Femur (tissue), 1 donor: ENCODE measurements around the gene SDR39U1.
A peak's percentile ranks its signal among the peaks of the same experiment; 100 is the strongest.

ENCODE experiments used
- DNase-seq: peaks from one replicate; pipeline ENCODE4 v3.0.0-alpha.2; 2017

The SDR39U1 gene

DNA sequence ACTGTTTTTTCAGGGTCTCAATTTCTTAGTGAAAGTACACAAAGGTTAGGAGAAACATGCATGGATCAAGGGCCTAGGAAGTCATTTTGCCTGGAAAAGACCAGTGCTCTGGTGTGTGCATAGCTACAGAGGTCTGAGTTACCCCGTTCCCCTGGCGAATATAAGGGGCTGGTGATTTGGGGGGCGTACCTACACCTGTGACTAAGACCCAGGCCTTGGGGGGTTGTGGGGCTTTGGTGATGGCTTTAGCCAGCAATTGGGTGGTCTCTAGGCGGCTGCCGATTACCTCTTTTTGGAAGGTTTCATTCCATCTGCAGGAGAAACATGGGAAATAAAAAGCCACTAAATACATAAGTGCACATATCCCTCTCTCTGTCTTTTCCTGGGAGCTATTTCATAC, 1.1 kb downstream of the SDR39U1 start:
- no peak for DNase-seq

- DNase-seq = no peak
These were observed 1.8 kb downstream of the SDR39U1 start for GRCh38 chr14:24440606-24441399.

GRCh38 chr14:24439830-24440605, 2.6 kb downstream of the SDR39U1 start:
- DNase-seq = peak; percentile 39

- no peak for DNase-seq
These were observed 3.3 kb downstream of the SDR39U1 start for GRCh38 chr14:24439257-24439656.

- DNase-seq = no peak
These were observed 4.1 kb downstream of the SDR39U1 start for GRCh38 chr14:24438223-24439097.

DNA sequence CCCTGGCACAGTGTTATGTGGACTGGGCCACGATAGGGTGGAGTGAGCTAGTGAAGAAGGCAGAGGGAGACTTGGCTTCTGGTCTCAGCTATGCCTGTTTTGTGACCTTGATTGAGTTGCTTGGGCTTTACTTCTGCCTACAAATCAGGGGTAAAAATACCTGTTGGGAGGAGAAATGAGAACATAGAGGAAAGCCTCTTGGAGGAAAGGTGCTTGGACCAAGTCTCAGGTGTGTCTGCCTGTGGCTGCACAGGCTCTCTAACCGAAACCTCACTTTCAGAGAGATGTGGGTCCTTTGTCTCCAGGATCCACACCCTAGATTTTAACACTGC, 4.9 kb downstream of the SDR39U1 start:
- no peak for DNase-seq

DNA sequence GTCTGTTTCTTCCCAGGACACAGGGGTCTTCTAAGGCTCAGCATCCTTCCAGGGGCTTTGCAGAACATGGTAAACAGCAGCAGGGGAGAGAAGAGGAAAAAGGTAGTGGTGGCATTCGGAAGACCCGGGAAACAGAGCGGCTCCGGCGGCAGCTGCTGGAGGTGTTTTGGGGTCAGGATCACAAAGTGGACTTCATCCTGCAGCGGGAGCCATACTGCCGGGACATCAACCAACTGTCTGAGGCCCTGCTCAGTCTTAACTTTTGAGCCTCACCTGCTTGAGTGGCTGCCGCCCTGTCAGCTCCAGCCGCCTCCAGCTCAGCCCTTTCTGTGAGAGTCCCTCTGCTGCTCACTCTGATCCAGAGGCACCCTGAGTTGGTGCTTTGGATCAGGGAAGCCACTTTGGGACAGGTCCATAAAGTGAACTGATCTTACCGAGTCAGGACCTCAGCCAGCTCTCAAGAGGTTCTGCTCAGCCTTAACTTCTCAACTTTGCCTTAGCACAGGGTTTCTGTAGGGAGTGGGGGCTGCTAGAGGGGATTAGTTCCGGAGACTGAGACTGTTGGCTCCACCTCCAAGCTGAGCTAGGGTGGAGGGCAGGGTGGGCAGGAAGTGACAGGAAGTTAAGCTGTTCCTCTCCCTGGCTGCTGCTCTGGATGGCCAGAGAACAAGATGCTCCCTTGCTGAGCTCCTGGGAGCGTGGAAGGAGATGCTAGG, 5.4 kb downstream of the SDR39U1 start:
- DNase-seq = no peak

- peak; percentile 56 for DNase-seq
These were observed 6.1 kb downstream of the SDR39U1 start for GRCh38 chr14:24436355-24437019.

- DNase-seq = no peak
These were observed 6.6 kb downstream of the SDR39U1 start for GRCh38 chr14:24435998-24436354.

DNA sequence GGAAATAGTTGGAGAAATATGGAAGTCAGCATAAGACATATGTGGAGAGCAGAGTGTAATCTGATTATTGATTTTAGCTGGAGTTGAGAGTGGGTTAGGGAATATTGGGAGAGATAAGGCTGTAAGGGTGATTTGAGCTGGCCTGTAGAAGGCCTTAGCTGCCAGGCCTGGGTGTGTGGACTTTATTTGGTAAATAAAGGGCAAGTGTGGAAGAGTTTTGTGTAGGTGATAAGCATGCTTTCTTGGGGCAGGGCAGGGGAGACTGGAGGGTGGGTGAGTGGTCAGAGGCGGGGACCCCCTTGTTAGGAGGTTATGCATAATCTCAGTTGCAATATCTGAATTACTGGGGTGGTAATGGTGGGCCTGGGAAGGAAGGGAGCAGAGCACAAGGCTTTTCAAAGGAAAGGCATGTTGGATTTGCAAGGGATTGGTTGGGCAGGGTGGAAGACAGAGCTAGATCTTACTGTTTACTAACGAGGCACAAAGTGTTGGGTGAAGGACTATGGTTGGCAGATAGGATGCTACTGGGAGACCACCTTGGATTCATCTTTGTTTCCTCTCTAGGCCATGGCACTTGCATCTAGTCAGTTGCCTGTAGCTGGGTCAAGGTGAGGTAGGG, 7.3 kb downstream of the SDR39U1 start:
- DNase-seq = no peak

- no peak for DNase-seq
These were observed 7.9 kb downstream of the SDR39U1 start for GRCh38 chr14:24434676-24435075.

GRCh38 chr14:24434036-24434435, 8.5 kb downstream of the SDR39U1 start:
- no peak for DNase-seq

DNA sequence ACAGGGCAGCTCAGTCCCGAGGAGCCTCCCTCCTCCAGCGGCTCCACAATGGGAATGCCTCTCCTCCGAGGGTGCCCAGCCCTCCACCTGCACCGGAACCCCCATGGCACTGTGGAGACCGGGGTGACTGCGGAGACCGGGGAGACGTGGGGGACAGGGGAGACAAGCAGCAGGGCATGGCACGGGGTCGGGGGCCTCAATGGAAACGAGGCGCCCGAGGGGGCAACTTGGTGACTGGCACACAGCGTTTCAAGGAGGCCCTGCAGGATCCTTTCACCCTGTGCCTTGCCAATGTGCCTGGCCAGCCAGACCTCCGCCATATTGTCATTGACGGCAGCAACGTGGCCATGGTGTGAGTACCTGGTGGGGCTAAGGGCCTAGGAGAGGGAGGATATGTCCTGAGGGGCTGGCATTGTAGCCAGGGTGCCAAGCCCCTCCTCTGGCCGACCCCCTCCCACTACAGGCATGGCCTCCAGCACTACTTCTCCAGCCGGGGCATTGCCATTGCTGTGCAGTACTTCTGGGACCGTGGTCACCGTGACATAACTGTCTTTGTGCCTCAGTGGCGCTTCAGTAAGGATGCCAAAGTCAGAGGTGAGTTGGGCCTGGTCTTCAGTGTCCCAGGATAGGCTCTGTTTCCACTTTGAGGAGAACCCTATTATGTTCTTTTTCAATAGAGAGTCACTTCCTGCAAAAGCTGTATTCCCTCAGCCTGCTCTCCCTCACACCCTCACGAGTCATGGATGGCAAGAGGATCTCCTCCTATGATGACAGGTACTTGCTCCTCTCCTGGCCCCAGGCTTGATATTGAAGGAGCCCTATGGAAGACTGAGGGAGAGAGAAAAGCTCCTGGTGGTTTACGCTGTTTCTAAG, 10.1 kb downstream of the SDR39U1 start:
- peak; percentile 27 for DNase-seq

DNA sequence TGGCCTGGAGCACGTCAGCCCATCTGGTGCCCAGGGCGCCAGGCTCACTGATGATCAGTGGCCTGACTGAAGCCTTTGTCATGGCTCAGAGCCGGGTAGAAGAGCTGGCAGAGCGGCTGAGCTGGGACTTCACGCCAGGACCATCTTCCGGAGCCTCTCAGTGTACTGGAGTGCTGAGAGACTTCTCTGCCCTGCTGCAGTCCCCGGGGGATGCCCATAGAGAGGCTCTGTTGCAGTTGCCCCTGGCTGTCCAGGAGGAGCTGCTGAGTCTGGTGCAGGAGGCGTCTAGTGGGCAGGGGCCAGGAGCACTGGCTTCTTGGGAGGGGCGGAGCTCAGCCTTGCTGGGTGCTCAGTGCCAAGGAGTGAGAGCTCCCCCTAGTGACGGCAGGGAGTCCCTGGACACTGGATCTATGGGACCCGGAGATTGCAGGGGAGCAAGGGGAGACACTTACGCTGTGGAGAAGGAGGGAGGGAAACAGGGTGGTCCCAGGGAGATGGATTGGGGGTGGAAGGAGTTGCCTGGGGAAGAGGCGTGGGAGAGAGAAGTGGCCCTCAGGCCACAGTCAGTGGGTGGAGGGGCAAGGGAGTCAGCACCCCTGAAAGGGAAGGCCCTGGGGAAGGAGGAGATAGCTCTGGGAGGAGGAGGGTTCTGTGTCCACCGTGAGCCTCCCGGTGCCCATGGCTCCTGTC, 10.9 kb downstream of the SDR39U1 start:
- peak; percentile 93 for DNase-seq

DNA sequence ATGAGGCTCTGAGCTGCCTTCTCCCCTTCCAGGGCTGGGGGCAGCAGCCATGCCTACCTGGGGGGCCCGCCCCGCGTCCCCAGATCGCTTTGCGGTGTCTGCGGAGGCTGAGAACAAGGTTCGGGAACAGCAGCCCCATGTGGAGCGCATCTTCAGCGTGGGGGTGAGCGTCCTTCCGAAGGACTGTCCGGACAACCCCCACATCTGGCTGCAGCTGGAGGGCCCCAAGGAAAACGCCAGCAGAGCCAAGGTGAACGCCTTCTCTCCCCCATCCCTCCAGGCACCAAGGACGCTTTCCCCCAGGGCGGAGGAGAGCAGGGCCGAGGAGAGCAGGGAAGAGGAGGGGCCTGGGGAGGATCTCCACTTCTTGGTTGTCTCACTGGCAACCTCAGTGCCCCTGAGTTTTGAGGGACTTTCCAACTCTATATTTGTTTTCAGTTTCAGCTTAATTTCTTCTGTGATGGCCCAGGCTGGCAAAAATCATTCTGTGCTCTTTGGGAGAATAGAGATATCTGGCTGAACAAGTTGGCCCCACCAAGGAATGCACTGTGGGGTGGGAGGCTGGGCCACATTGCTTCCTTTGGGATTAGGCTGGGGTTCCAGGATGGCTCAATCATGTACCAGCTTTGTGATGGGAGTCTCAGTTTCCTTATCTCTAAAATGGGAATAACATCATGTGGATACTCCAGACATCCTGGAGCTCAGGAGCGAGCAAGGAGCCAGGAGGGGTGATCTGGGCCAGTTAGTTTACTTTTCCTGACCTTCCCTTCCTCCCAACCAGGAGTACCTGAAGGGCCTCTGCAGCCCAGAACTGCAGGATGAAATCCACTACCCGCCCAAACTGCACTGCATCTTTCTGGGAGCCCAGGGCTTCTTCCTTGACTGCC, 11.7 kb downstream of the SDR39U1 start:
- peak; percentile 69 for DNase-seq

GRCh38 chr14:24430143-24430681, 12.4 kb downstream of the SDR39U1 start:
- peak; percentile 90 for DNase-seq

GRCh38 chr14:24429395-24430142, 13.0 kb downstream of the SDR39U1 start, which contains the start of the genes CBLN3 and KHNYN:
Gene CBLN3 (minus strand): TSS chr14:24429668. CDS start chr14:24429054, 614 bp downstream.
Gene KHNYN (plus strand): TSS chr14:24429954. CDS start chr14:24430731, 777 bp downstream.
- peak; percentile 95 for DNase-seq
